Fibroblast of lung (primary cell): ENCODE measurements around the gene LGALS3BP. TPM values are rescaled to one million over a fixed set of nuclear protein-coding genes. Genes with fewer than 3 reads are reported as not detected.

Experiments used
- DNase-seq, 2 donors: peaks; one replicate each; pipeline versions ENCODE4 v3.0.0 to v3.0.0-alpha.2; 2010; ENCODE audit warnings: low read depth in 2 of 2
- H2AFZ ChIP-seq: 2 replicates; pipeline ENCODE4 v1.5.1; 2012; ENCODE audit warnings: low read length, control low read depth, inconsistent platforms
- H3K27ac ChIP-seq: 2 replicates; pipeline ENCODE4 v1.5.1; 2011; ENCODE audit warnings: low read length, control low read depth; ENCODE audit not compliant: insufficient read depth
- H3K27me3 ChIP-seq: 2 replicates; pipeline ENCODE4 v1.5.1; 2011; ENCODE audit warnings: mild to moderate bottlenecking, low read length; ENCODE audit not compliant: control insufficient read depth, insufficient read depth
- H3K36me3 ChIP-seq: 2 replicates; pipeline ENCODE4 v1.5.1; 2011; ENCODE audit warnings: low read length; ENCODE audit not compliant: control insufficient read depth, insufficient read depth
- H3K4me1 ChIP-seq: 2 replicates; pipeline ENCODE4 v1.5.1; 2011; ENCODE audit warnings: low read length; ENCODE audit not compliant: control insufficient read depth, insufficient read depth; ENCODE audit errors: extremely low read depth
- H3K4me2 ChIP-seq: 2 replicates; pipeline ENCODE4 v1.5.1; 2011; ENCODE audit warnings: low read length, control low read depth; ENCODE audit not compliant: insufficient read depth; ENCODE audit errors: extremely low read depth
- H3K4me3 ChIP-seq, 4 experiments: fragments of 200-600 bp in 1 of 4; sonication (generic) in 1 of 4; replicated peaks in 1 of 4; 2 replicates each; pipeline ENCODE4 v1.5.1; 2011 to 2016; ENCODE audit warnings: low read length in 4 of 4, low read depth in 3 of 4, mild to moderate bottlenecking in 3 of 4, control low read depth in 2 of 4, inconsistent platforms in 1 of 4, mixed read lengths in 1 of 4; ENCODE audit not compliant: insufficient read depth in 1 of 4; ENCODE audit errors: control extremely low read depth in 1 of 4
- H3K79me2 ChIP-seq: 2 replicates; pipeline ENCODE4 v1.5.1; 2012; ENCODE audit warnings: mild to moderate bottlenecking, low read length, inconsistent platforms; ENCODE audit not compliant: control insufficient read depth, insufficient read depth
- H3K9ac ChIP-seq: 2 replicates; pipeline ENCODE4 v1.5.1; 2011; ENCODE audit warnings: mild to moderate bottlenecking, low read length, control low read depth; ENCODE audit not compliant: insufficient read depth
- H3K9me3 ChIP-seq: 2 replicates; pipeline ENCODE4 v1.5.1; 2012; ENCODE audit warnings: low read depth, low read length; ENCODE audit not compliant: control insufficient read depth, insufficient read depth
- H4K20me1 ChIP-seq: 2 replicates; pipeline ENCODE4 v1.5.1; 2011; ENCODE audit warnings: low read length; ENCODE audit not compliant: control insufficient read depth, insufficient read depth; ENCODE audit errors: extremely low read depth
- EZH2 ChIP-seq: IDR thresholded peaks from 2 replicates; pipeline ENCODE4 v1.5.1; 2012; ENCODE audit warnings: low read length, control low read depth, mild to moderate bottlenecking; ENCODE audit errors: missing control alignments
- polyA plus RNA-seq, 2 donors: library from polyadenylated mRNA; depleted of rRNA in 1 of 2; stranded (reverse) in 1 of 2; unstranded in 1 of 2; fragments of >200 nt; gene quantifications; 2 replicates each; pipeline ENCODE4 v1.2.1, GENCODE V29; 2011 to 2012; ENCODE audit warnings: missing spikeins in 1 of 2
- total RNA-seq: library from RNA; depleted of rRNA; stranded (reverse); fragments of >200 nt; gene quantifications from 2 replicates; pipeline ENCODE4 v1.2.1, GENCODE V29; 2014
- TF ChIP-seq, protein P1 (sequence below), 2 donors: IDR thresholded peaks in 1 of 2; conservative IDR thresholded peaks in 1 of 2; 1 replicate in 1 of 2; 2 replicates in 1 of 2; pipeline ENCODE4 v1.5.1; 2011 to 2012; ENCODE audit warnings: low read length in 2 of 2, control low read depth in 1 of 2, inconsistent platforms in 1 of 2, low read depth in 1 of 2, mild to moderate bottlenecking in 1 of 2

LGALS3BP gene
- total and polyA plus RNA-seq, 2 donors (not counting 1 experiment from before 2014, with no cell fraction given): 128 to 387 TPM

DNA sequence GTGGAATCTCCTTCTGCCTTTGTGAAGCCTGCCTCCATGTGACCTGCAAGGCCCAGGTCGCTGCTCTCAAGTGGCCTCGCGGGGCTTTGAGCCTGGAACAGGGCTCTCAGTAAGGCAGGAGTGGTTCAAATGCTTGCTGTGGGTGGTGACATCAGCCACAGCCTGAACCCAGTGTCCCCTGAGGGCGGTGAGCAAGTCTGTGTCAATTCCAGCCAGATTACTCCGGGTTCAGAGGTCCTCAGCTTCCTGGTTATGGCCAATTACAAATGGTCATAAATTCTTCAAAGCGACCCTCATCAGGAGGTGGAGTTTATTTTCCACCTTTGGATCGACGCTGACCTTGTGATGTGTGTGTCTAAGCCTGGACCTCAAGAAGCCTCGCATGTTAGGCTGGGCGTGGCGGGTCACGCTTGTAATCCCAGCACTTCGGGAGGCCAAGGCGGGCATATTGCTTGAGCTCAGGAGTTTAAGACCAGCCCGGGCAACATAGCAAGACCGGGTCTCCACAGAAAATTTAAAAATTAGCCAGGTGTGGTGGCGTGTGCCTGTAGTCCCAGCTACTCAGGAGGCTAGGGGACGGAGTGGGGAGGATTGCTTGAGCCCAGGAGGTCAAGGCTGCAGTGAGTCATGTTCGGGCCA is 17.3 kb downstream of the LGALS3BP start:
- TF ChIP-seq EZH2: no peak
- TF ChIP-seq, protein P1, sequence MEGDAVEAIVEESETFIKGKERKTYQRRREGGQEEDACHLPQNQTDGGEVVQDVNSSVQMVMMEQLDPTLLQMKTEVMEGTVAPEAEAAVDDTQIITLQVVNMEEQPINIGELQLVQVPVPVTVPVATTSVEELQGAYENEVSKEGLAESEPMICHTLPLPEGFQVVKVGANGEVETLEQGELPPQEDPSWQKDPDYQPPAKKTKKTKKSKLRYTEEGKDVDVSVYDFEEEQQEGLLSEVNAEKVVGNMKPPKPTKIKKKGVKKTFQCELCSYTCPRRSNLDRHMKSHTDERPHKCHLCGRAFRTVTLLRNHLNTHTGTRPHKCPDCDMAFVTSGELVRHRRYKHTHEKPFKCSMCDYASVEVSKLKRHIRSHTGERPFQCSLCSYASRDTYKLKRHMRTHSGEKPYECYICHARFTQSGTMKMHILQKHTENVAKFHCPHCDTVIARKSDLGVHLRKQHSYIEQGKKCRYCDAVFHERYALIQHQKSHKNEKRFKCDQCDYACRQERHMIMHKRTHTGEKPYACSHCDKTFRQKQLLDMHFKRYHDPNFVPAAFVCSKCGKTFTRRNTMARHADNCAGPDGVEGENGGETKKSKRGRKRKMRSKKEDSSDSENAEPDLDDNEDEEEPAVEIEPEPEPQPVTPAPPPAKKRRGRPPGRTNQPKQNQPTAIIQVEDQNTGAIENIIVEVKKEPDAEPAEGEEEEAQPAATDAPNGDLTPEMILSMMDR (conservative IDR thresholded peaks at IDR 0.05 in 1 of 2, IDR thresholded peaks at IDR 0.05 in 1 of 2; ENCODE audit: low read depth in 1 of 2, low read length in 2 of 2): no peak
- H3K79me2 ChIP-seq: no peaks in the 10 kb centered on the region
- no peaks in the 10 kb centered on the region for H3K36me3 ChIP-seq
- no peak overlapping the region for H3K4me3 ChIP-seq
- no peak for DNase-seq
- no peaks in the 10 kb centered on the region for H4K20me1 ChIP-seq
- H3K9ac ChIP-seq: no peak overlapping the region
- no peaks in the 10 kb centered on the region for H3K9me3 ChIP-seq
- H3K27me3 ChIP-seq: no peaks in the 10 kb centered on the region
- peaks cover 6% of the 10 kb centered on the region for H3K4me1 ChIP-seq
- no peak overlapping the region for H3K27ac ChIP-seq
- H3K4me2 ChIP-seq: no peak overlapping the region
- H2AFZ ChIP-seq: no peak overlapping the region

DNA sequence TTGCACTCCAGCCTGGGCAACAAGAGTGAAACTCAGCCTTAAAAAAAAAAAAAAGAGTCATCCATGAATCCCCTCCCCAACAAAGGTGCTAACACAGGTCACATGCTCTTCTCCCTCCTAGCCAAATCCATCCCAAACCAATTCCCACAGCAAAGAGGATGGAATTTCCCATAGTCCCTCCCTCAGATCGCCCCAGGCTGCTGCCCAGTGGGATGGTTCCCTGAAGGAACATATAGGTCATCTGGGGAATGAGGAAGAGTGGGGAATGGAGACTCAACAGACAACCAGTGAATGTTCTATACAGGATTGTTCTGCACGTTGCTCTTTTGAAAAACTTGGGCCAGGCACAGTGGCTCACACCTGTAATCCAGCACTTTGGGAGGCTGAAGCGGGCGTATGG is 18.2 kb downstream of the LGALS3BP start:
- no peak overlapping the region for H3K27ac ChIP-seq
- H3K4me2 ChIP-seq: no peak overlapping the region
- H2AFZ ChIP-seq: no peak overlapping the region
- no peak for DNase-seq
- no peaks in the 10 kb centered on the region for H3K79me2 ChIP-seq
- no peaks in the 10 kb centered on the region for H3K27me3 ChIP-seq
- H3K36me3 ChIP-seq: no peaks in the 10 kb centered on the region
- no peaks in the 10 kb centered on the region for H4K20me1 ChIP-seq
- H3K4me3 ChIP-seq: no peak overlapping the region
- H3K4me1 ChIP-seq: peaks cover 9% of the 10 kb centered on the region
- H3K9ac ChIP-seq: no peak overlapping the region
- TF ChIP-seq EZH2: no peak
- TF ChIP-seq, protein P1 (conservative IDR thresholded peaks at IDR 0.05 in 1 of 2, IDR thresholded peaks at IDR 0.05 in 1 of 2; ENCODE audit: low read depth in 1 of 2, low read length in 2 of 2): no peak
- H3K9me3 ChIP-seq: no peaks in the 10 kb centered on the region

DNA sequence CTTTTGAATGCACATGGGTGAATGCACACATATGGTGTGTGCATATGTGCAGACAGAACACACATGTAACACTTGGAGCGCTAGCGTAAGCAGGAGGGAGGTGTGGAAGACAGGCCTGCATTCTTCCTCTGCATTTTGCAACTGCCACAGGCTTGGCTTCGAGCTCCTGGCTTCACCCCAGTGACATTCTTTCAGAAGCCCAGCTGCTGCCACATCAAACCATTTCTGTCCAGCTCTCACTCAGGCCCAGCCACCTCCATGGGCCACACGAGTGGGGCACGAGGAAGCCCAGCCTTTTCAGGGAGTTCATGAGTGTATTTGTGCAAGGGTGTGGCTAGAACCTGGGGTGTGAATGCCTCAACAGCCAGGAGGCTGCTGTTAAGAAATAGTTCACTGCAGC is 18.8 kb downstream of the LGALS3BP start:
- TF ChIP-seq, protein P1 (conservative IDR thresholded peaks at IDR 0.05 in 1 of 2, IDR thresholded peaks at IDR 0.05 in 1 of 2; ENCODE audit: low read depth in 1 of 2, low read length in 2 of 2): no peak
- no peak for TF ChIP-seq EZH2
- no peak overlapping the region for H3K27ac ChIP-seq
- no peak overlapping the region for H2AFZ ChIP-seq
- no peak overlapping the region for H3K4me2 ChIP-seq
- H3K4me3 ChIP-seq: no peak overlapping the region
- no peaks in the 10 kb centered on the region for H3K79me2 ChIP-seq
- no peaks in the 10 kb centered on the region for H4K20me1 ChIP-seq
- peaks cover 10% of the 10 kb centered on the region for H3K4me1 ChIP-seq
- H3K9ac ChIP-seq: no peak overlapping the region
- H3K9me3 ChIP-seq: no peaks in the 10 kb centered on the region
- no peaks in the 10 kb centered on the region for H3K36me3 ChIP-seq
- peak; percentile 31 to 69 for DNase-seq
- H3K27me3 ChIP-seq: no peaks in the 10 kb centered on the region
